WERI-Rb-1 (cell line): ENCODE data around the gene TMEM117.

Experiments
- DNase-seq: peaks from one replicate; pipeline ENCODE4 v3.0.0-alpha.2; 2020
- H3K27ac ChIP-seq: fragments of 250-450 bp; sonication (Bioruptor Pico); 2 replicates; pipeline ENCODE4 v1.5.1; 2020; ENCODE audit warnings: mild to moderate bottlenecking, moderate library complexity
- H3K27me3 ChIP-seq: fragments of 250-450 bp; sonication (Bioruptor Pico); 2 replicates; pipeline ENCODE4 v1.5.1; 2021; ENCODE audit warnings: mild to moderate bottlenecking, low read depth, moderate library complexity; ENCODE audit not compliant: insufficient read depth, severe bottlenecking
- H3K36me3 ChIP-seq: fragments of 250-450 bp; sonication (Bioruptor Pico); 2 replicates; pipeline ENCODE4 v1.5.1; 2020; ENCODE audit warnings: mild to moderate bottlenecking, moderate library complexity
- H3K4me3 ChIP-seq: 2 replicates; pipeline ENCODE4 v1.5.1; 2011; ENCODE audit warnings: low read depth, mild to moderate bottlenecking, control low read depth, low read length
- H3K9me3 ChIP-seq: fragments of 250-450 bp; sonication (Bioruptor Pico); 2 replicates; pipeline ENCODE4 v1.5.1; 2021; ENCODE audit warnings: mild to moderate bottlenecking, moderate library complexity; ENCODE audit not compliant: severe bottlenecking
- TF ChIP-seq, protein P1 (sequence below): IDR thresholded peaks from 2 replicates; pipeline ENCODE4 v1.5.1; 2011; ENCODE audit warnings: low read depth, mild to moderate bottlenecking, control low read depth, inconsistent platforms, low read length

The TMEM117 gene

GRCh38 chr12:43895580-43896206 is 59.8 kb downstream of the TMEM117 start:
- Histone ChIP-seq H3K4me3 (no peak overlapping the region), H3K27me3 (no peaks in the 10 kb centered on the region), H3K9me3 (no peaks in the 10 kb centered on the region), H3K27ac (no peak overlapping the region), H3K36me3 (no peaks in the 10 kb centered on the region)
- TF ChIP-seq, protein P1, sequence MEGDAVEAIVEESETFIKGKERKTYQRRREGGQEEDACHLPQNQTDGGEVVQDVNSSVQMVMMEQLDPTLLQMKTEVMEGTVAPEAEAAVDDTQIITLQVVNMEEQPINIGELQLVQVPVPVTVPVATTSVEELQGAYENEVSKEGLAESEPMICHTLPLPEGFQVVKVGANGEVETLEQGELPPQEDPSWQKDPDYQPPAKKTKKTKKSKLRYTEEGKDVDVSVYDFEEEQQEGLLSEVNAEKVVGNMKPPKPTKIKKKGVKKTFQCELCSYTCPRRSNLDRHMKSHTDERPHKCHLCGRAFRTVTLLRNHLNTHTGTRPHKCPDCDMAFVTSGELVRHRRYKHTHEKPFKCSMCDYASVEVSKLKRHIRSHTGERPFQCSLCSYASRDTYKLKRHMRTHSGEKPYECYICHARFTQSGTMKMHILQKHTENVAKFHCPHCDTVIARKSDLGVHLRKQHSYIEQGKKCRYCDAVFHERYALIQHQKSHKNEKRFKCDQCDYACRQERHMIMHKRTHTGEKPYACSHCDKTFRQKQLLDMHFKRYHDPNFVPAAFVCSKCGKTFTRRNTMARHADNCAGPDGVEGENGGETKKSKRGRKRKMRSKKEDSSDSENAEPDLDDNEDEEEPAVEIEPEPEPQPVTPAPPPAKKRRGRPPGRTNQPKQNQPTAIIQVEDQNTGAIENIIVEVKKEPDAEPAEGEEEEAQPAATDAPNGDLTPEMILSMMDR, result no peak
- DNase-seq, result no peak

GRCh38 chr12:43896496-43896895 is 60.6 kb downstream of the TMEM117 start:
- Histone ChIP-seq H3K4me3 (no peak overlapping the region), H3K9me3 (no peaks in the 10 kb centered on the region), H3K27ac (no peak overlapping the region), H3K27me3 (no peaks in the 10 kb centered on the region), H3K36me3 (no peaks in the 10 kb centered on the region)
- TF ChIP-seq, protein P1, result no peak
- no peak for DNase-seq

GRCh38 chr12:43898474-43898873 is 62.6 kb downstream of the TMEM117 start:
- no peaks in the 10 kb centered on the region for H3K27me3 ChIP-seq
- H3K4me3 ChIP-seq, result no peak overlapping the region
- no peak for DNase-seq
- no peaks in the 10 kb centered on the region for H3K36me3 ChIP-seq
- TF ChIP-seq, protein P1, result no peak
- no peaks in the 10 kb centered on the region for H3K9me3 ChIP-seq
- no peak overlapping the region for H3K27ac ChIP-seq

GRCh38 chr12:43899574-43899973 is 63.7 kb downstream of the TMEM117 start:
- no peaks in the 10 kb centered on the region for H3K9me3 ChIP-seq
- no peak overlapping the region for H3K27ac ChIP-seq
- no peak overlapping the region for H3K4me3 ChIP-seq
- TF ChIP-seq, protein P1, result no peak
- no peaks in the 10 kb centered on the region for H3K36me3 ChIP-seq
- DNase-seq, result no peak
- no peaks in the 10 kb centered on the region for H3K27me3 ChIP-seq

DNA sequence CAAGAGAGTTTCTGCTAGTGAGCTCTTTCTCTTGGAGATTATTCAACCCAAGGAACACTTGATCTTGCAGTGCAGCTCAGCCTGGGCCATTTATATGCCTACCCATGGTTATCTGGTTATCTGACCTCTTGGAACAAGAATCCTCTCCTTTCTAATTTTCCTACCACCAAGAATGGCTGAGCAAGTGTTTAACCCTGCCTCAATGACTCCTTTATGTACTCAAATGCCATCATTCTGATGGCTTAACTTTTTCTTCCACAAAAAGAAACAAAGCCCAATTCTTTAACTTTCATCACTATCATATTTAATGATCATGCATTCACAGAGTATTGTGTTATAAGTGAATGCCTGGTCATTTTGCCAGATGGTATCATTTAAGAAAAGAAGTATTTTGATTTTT is 67.8 kb downstream of the TMEM117 start:
- DNase-seq, result no peak
- Histone ChIP-seq H3K9me3 (no peaks in the 10 kb centered on the region), H3K4me3 (no peak overlapping the region), H3K27ac (no peak overlapping the region), H3K27me3 (no peaks in the 10 kb centered on the region), H3K36me3 (no peaks in the 10 kb centered on the region)
- TF ChIP-seq, protein P1, result no peak

- no peak for DNase-seq
- H3K27me3 ChIP-seq, result no peaks in the 10 kb centered on the region
- H3K36me3 ChIP-seq, result no peaks in the 10 kb centered on the region
- no peaks in the 10 kb centered on the region for H3K9me3 ChIP-seq
- TF ChIP-seq, protein P1, result no peak
- H3K27ac ChIP-seq, result no peak overlapping the region
- no peak overlapping the region for H3K4me3 ChIP-seq
These were observed 77.0 kb downstream of the TMEM117 start for GRCh38 chr12:43912859-43913258.
